Ishikawa (cell line): Measurements from ENCODE around the gene IL21R.

ENCODE experiments used
- CREB1 ChIP-seq: IDR thresholded peaks from 2 replicates; pipeline ENCODE4 v1.6.1; 2012; ENCODE audit warnings: low read depth
- EP300 ChIP-seq: IDR thresholded peaks from 2 replicates; pipeline ENCODE4 v1.6.1; 2012; ENCODE audit warnings: borderline replicate concordance
- RAD21 ChIP-seq: IDR thresholded peaks from 2 replicates; pipeline ENCODE4 v1.6.1; 2012; ENCODE audit warnings: low read depth
- REST ChIP-seq: IDR thresholded peaks from 2 replicates; pipeline ENCODE4 v1.6.1; 2012; ENCODE audit warnings: low read depth, mild to moderate bottlenecking
- TAF1 ChIP-seq: IDR thresholded peaks from 2 replicates; pipeline ENCODE4 v1.6.1; 2012; ENCODE audit warnings: low read depth, mild to moderate bottlenecking
- YY1 ChIP-seq: IDR thresholded peaks from 2 replicates; pipeline ENCODE4 v1.6.1; 2012; ENCODE audit warnings: low read depth

GRCh38 chr16:27359051-27359450, 42.9 kb upstream of the IL21R start:
- TF ChIP-seq RAD21 (no peak), YY1 (no peak), EP300 (no peak), TAF1 (no peak), CREB1 (no peak), REST (no peak)
